Smooth muscle cell (in vitro differentiated cells): Measurements from ENCODE around the gene CNTN3. TPM values are rescaled to one million over a fixed set of nuclear protein-coding genes. Genes with fewer than 3 reads are reported as not detected.

Source experiments
- DNase-seq: peaks from one replicate; lab custom pipeline; 2025; ENCODE audit not compliant: unreplicated experiment; lab: John Stamatoyannopoulos, UW
- H2AFZ ChIP-seq: fragments of 200-600 bp; sonication (generic); 2 replicates; pipeline ENCODE4 v1.6.0; 2016; ENCODE audit warnings: antibody characterized with exemption, low read depth, mild to moderate bottlenecking
- H3F3A ChIP-seq: fragments of 200-600 bp; sonication (generic); 2 replicates; pipeline ENCODE4 v1.6.0; 2017; ENCODE audit warnings: antibody characterized with exemption, low read depth
- H3K27ac ChIP-seq: fragments of 200-600 bp; sonication (generic); 2 replicates; pipeline ENCODE4 v1.5.1; 2016; ENCODE audit warnings: low read depth, mild to moderate bottlenecking
- H3K27me3 ChIP-seq: fragments of 200-600 bp; sonication (generic); 2 replicates; pipeline ENCODE4 v1.6.1; 2016; ENCODE audit warnings: low read depth, mild to moderate bottlenecking
- H3K36me3 ChIP-seq: fragments of 200-600 bp; sonication (generic); 2 replicates; pipeline ENCODE4 v1.5.1; 2016; ENCODE audit warnings: low read depth
- H3K4me1 ChIP-seq: fragments of 200-600 bp; sonication (generic); 2 replicates; pipeline ENCODE4 v1.5.1; 2016; ENCODE audit warnings: low read depth
- H3K4me2 ChIP-seq: fragments of 200-600 bp; sonication (generic); 2 replicates; pipeline ENCODE4 v1.6.0; 2016; ENCODE audit warnings: mild to moderate bottlenecking
- H3K4me3 ChIP-seq: fragments of 200-600 bp; sonication (generic); 2 replicates; pipeline ENCODE4 v1.5.1; 2016; ENCODE audit warnings: mild to moderate bottlenecking
- H3K79me2 ChIP-seq: fragments of 200-600 bp; sonication (generic); 2 replicates; pipeline ENCODE4 v1.6.0; 2016; ENCODE audit warnings: low read depth, mild to moderate bottlenecking
- H3K9ac ChIP-seq: fragments of 200-600 bp; sonication (generic); 2 replicates; pipeline ENCODE4 v1.6.0; 2016; ENCODE audit warnings: low read depth
- H3K9me3 ChIP-seq: fragments of 200-600 bp; sonication (generic); replicated peaks from 2 replicates; pipeline ENCODE4 v1.5.1; 2016; ENCODE audit warnings: low read depth
- H4K20me1 ChIP-seq: fragments of 200-600 bp; sonication (generic); 2 replicates; pipeline ENCODE4 v1.6.0; 2016; ENCODE audit warnings: low read depth
- CTCF ChIP-seq: fragments of 200-600 bp; sonication (generic); IDR thresholded peaks from 2 replicates; pipeline ENCODE4 v1.5.1; 2017; ENCODE audit warnings: borderline replicate concordance, mild to moderate bottlenecking, antibody characterized with exemption; ENCODE audit not compliant: insufficient read depth, poor library complexity, severe bottlenecking
- WGBS: methylation state at CpG from one replicate; pipeline ENCODE4 v1.1.7; 2016; ENCODE audit warnings: low lambda C conversion rate; 5-methylcytosine and 5-hydroxymethylcytosine counted together
- polyA plus RNA-seq: library from polyadenylated mRNA; unstranded; fragments of >200 nt; fragmentation: Nextera tagmentation; extraction: Ambion mirVana; gene quantifications from 2 replicates; pipeline ENCODE4 v1.2.1, GENCODE V29; 2016
- total RNA-seq: library from RNA; depleted of rRNA; stranded (reverse); fragments of >200 nt; gene quantifications from 2 replicates; pipeline ENCODE4 v1.2.3, GENCODE V29; 2014

Gene CNTN3
- total and polyA plus RNA-seq, 2 experiments from 2014 or later = not detected

DNA sequence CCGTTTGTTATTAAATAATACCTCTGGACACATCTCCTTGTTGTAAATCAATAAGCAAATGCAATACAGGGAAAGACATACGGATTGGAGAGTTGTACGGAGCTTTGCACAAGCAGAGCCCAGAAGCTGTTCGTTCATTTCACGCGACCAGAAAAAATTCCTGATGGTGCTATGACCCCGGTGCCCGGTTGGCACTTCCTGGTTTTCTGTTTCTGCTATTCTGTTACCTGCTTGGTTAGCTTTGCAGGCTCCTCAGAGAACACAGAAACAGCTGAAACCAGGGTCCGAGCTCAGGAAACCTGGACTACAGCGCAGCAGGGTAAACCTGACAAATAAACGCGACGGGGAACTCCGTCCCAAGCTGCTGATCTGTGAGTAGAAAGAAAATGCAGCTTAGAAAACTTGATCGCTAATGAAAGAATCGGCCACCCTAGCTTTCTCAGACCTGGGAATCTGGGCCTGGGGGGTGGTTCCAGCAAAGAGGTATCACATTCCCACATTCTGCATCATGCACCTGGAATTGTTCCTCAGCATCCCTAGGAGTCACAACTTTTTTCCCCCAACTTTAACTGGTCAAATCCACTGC is 845 bp downstream of the CNTN3 start:
- no peak overlapping the region for H2AFZ ChIP-seq
- no peaks in the 10 kb centered on the region for H3K4me1 ChIP-seq
- H3K9me3 ChIP-seq = no peaks in the 10 kb centered on the region
- no peaks in the 10 kb centered on the region for H3F3A ChIP-seq
- H3K79me2 ChIP-seq = no peaks in the 10 kb centered on the region
- WGBS = 54% methylated on average over 16 of the region's 16 CpGs
- no peak for DNase-seq
- no peak overlapping the region for H3K27ac ChIP-seq
- H3K9ac ChIP-seq = no peak overlapping the region
- peak overlapping the region; percentile 39 for H3K4me3 ChIP-seq
- TF ChIP-seq CTCF = no peak
- peaks cover 94% of the 10 kb centered on the region for H3K27me3 ChIP-seq
- H3K36me3 ChIP-seq = no peaks in the 10 kb centered on the region
- H4K20me1 ChIP-seq = no peaks in the 10 kb centered on the region
- H3K4me2 ChIP-seq = peak overlapping the region; percentile 69

GRCh38 chr3:74613060-74613459 is 1.4 kb downstream of the CNTN3 start:
- H3K79me2 ChIP-seq = no peaks in the 10 kb centered on the region
- H3K36me3 ChIP-seq = no peaks in the 10 kb centered on the region
- no peak overlapping the region for H3K27ac ChIP-seq
- H3K27me3 ChIP-seq = peaks cover 93% of the 10 kb centered on the region
- H4K20me1 ChIP-seq = no peaks in the 10 kb centered on the region
- no peak overlapping the region for H3K4me2 ChIP-seq
- WGBS = 52% methylated on average over 2 of the region's 2 CpGs
- no peak for TF ChIP-seq CTCF
- H3K4me1 ChIP-seq = no peaks in the 10 kb centered on the region
- no peaks in the 10 kb centered on the region for H3F3A ChIP-seq
- H2AFZ ChIP-seq = no peak overlapping the region
- DNase-seq = no peak
- peak overlapping the region; percentile 39 for H3K4me3 ChIP-seq
- no peaks in the 10 kb centered on the region for H3K9me3 ChIP-seq
- H3K9ac ChIP-seq = no peak overlapping the region

DNA sequence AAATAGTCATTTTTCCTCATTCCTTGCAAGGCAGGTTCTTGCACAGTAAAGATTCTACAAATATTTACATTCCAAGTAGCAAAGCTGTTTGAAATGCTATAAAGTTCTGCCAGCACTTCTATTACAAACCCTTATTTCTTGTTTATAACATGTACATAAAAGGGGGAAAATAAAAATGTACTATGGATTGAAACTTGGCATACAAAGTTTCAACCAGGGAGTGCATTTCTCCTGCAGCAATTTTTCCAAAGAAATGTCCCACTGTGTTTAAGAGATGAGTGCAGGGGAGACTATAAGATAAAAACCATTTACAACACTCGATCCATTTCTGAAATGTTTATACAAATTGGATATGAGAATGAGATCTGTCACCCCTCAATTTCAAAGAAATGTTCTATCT is 3.3 kb downstream of the CNTN3 start:
- Histone ChIP-seq H3K9me3 (no peaks in the 10 kb centered on the region), H3F3A (no peaks in the 10 kb centered on the region), H3K9ac (no peak overlapping the region), H3K27ac (no peak overlapping the region), H3K27me3 (peaks cover 74% of the 10 kb centered on the region), H2AFZ (no peak overlapping the region), H3K79me2 (no peaks in the 10 kb centered on the region), H3K36me3 (no peaks in the 10 kb centered on the region), H4K20me1 (no peaks in the 10 kb centered on the region), H3K4me2 (no peak overlapping the region), H3K4me1 (no peaks in the 10 kb centered on the region), H3K4me3 (no peak overlapping the region)
- WGBS = 83% methylated on average over 1 of the region's 1 CpG
- DNase-seq = no peak
- TF ChIP-seq CTCF = no peak

GRCh38 chr3:74607803-74608202 is 6.7 kb downstream of the CNTN3 start:
- Histone ChIP-seq H3K9ac (no peak overlapping the region), H3K9me3 (no peaks in the 10 kb centered on the region), H3K4me2 (no peak overlapping the region), H3K36me3 (no peaks in the 10 kb centered on the region), H2AFZ (no peak overlapping the region), H3K79me2 (no peaks in the 10 kb centered on the region), H3F3A (no peaks in the 10 kb centered on the region), H3K27me3 (peaks cover 43% of the 10 kb centered on the region), H3K4me3 (no peak overlapping the region), H4K20me1 (no peaks in the 10 kb centered on the region), H3K27ac (no peak overlapping the region), H3K4me1 (no peaks in the 10 kb centered on the region)
- no peak for DNase-seq
- no peak for TF ChIP-seq CTCF
- WGBS = 80% methylated on average over 2 of the region's 2 CpGs
